HFF-Myc (cell line): Measurements from ENCODE around the gene MT1M.

ENCODE experiments used
- DNase-seq: peaks from one replicate; pipeline ENCODE4 v3.0.0-alpha.2; 2011; ENCODE audit warnings: low read depth; ENCODE audit errors: extremely low read depth
- H3K4me3 ChIP-seq: replicated peaks from 2 replicates; pipeline ENCODE4 v1.5.1; 2011; ENCODE audit warnings: low read depth, mild to moderate bottlenecking, control low read depth, low read length
- TF ChIP-seq, protein P1 (sequence below): IDR thresholded peaks from 2 replicates; pipeline ENCODE4 v1.5.1; 2012; ENCODE audit warnings: mild to moderate bottlenecking, low read depth, low read length, control low read depth; ENCODE audit errors: missing control alignments

Gene MT1M

DNA sequence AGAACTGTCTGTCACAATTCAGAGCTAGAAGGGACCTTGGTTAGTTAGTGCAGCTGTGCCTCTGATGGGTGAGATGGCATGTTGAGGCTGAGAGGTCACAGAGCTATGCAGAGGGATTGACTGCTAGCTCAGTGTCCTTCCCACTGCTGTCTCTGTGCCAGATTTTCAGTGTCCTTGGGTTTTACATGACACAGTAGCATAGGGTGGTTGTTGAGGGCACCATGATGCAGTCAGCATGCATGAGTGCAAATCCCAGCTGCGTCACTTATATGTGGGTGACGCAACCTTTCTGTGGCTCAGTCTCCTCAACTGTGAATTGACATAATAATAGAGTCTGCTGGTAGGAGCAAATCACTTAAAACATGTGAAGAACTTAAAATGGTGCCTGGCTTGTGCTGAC lies 8.7 kb downstream of the MT1M start:
- no peak overlapping the region for H3K4me3 ChIP-seq
- DNase-seq, result no peak
- TF ChIP-seq, protein P1, sequence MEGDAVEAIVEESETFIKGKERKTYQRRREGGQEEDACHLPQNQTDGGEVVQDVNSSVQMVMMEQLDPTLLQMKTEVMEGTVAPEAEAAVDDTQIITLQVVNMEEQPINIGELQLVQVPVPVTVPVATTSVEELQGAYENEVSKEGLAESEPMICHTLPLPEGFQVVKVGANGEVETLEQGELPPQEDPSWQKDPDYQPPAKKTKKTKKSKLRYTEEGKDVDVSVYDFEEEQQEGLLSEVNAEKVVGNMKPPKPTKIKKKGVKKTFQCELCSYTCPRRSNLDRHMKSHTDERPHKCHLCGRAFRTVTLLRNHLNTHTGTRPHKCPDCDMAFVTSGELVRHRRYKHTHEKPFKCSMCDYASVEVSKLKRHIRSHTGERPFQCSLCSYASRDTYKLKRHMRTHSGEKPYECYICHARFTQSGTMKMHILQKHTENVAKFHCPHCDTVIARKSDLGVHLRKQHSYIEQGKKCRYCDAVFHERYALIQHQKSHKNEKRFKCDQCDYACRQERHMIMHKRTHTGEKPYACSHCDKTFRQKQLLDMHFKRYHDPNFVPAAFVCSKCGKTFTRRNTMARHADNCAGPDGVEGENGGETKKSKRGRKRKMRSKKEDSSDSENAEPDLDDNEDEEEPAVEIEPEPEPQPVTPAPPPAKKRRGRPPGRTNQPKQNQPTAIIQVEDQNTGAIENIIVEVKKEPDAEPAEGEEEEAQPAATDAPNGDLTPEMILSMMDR, result no peak

DNA sequence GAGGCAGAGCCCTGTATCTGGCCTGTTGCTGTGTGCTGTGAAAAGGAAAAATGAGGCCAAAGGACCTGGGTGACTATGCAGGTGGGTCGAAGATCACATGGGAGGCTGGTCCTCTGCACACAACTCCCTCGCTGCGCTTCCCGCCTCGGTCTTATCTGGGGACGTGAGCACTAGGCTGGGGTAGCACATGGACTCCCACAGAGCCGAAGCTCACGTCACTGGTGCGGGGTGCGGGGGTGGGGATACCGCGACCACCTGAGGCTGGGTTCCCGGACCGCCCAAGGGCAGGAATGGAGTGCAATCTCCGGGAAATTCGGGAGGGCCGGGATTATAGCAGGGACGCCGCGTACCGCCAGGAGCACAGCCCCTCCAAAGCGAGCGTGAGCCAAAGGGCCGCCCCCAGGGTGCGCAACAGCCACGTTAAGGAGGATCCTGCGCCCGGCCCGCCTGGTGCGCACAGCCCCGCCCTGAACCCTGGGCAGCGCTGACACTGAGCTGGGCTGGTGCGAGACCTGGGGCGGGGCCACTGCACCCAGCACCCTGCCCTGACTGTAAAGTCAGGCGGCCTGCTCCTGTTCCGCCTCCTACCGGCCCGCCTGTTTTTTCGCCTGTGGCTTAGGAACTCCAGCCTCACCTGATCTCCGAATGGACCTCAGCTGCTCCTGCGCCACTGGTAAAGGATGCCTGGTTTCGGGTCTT lies 10.8 kb downstream of the MT1M start:
- no peak for DNase-seq
- TF ChIP-seq, protein P1, result no peak
- no peak overlapping the region for H3K4me3 ChIP-seq

DNA sequence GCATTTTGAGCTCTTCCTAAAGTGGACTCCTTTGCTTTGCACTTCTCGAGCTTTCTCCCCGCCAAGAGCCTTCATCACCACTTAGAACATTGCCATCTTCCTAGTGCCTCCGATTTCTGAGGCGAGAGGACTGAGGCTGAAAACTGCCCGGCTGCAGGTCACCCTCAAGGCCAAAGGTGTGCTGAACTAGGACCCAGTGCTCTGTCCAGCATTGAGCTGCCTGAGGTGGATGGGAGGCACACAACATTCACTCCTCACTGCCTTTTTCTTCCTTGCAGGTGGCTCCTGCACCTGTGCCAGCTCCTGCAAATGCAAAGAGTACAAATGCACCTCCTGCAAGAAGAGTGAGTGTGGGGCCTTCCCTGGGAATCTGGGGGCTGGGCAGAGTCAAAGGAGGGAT lies 11.4 kb downstream of the MT1M start:
- no peak overlapping the region for H3K4me3 ChIP-seq
- TF ChIP-seq, protein P1, result no peak
- DNase-seq, result no peak

DNA sequence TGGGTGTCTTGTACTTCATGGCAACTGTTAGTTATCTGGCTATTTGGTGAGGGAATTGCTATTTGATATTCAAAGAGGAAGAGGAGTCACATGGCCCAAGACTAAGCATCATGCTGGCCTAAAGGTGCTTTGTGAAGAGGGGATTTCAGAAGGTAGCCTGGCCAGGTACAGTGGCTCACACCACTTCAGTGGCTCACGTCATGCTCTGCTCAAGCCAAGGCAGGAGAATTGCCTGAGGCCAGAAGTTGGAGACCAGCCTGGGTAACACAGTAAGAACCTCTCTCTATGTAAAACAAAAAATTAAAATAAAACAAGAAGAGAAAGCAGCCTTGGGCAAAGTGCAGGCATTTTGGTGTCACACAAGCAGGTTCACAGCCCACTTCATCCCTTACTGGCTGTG lies 12.9 kb downstream of the MT1M start:
- H3K4me3 ChIP-seq, result no peak overlapping the region
- DNase-seq, result no peak
- TF ChIP-seq, protein P1, result no peak

DNA sequence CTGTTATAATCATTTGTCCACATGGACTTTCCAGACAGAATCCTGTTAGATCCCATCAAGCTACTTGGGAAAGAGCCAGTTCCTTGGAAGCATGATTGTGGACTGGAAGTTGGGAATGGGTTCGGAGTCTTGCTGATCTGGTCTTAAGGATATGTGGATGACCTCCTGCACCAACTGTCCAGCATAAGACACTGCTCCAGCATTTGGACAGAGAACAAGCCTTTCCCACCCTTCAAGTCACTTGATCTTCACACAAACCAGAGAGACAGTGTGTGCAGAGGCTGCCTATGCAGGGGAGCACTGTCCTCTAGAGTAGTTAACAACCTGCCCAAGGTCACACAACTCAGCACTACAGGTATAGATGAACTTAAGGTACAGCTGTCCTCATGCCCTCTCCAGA lies 13.4 kb downstream of the MT1M start:
- TF ChIP-seq, protein P1, result no peak
- no peak overlapping the region for H3K4me3 ChIP-seq
- no peak for DNase-seq

DNA sequence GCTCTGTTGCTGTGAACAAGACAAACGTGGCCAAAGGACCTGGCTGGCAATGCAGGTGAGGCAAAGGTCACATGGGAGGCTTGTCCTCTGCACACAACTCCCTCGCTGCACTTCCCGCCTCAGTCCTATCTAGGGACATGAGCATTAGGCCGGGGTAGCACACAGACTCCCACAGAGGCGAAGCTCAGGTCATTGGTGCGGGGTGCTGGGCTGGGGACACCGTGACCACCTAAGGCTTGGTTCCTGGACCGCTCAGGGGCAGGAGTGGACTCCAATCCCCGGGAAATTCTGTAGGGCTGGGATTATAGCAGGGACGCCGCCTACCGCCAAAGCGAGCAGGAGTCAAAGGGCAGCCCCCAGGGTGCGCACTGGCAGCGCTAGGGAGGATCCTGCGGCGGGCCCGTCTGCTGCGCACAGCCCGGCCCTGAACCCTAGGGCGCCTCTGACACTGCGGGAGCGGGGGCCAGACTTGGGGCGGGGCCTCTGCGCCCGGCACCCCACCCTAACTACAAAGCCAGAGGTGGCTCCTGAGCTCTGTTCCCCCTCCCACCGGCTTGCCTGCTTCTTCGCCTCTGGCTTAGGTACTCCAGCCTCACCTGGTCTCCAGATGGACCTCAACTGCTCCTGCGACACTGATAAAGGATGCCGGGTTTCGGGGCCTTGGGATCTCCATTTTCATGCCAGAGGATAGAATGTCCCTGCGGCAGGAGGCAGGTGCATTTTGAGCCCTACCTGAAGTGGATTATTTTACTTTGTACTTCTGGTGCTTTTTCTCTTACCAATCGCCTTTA lies 15.4 kb downstream of the MT1M start:
- no peak for DNase-seq
- H3K4me3 ChIP-seq, result no peak overlapping the region
- TF ChIP-seq, protein P1, result no peak

DNA sequence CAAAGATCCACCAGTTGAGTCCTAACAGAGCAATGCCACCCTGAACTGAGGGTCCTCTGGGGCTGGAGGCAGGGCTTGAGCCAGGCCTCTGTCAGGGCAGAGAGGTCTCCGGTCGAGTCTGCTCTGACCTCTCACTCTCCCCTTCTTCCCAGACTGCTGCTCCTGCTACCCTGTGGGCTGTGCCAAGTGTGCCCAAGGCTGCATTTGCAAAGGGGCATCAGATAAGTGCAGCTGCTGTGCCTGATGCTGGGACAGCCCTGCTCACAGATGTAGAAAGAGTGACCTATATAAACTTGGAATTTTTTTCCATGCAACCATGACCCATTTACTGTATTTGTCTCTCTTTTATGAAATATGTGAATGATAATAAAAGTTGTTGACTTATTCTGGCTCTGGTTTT lies 16.8 kb downstream of the MT1M start:
- DNase-seq, result no peak
- TF ChIP-seq, protein P1, result no peak
- H3K4me3 ChIP-seq, result no peak overlapping the region
